Activated CD8-positive, alpha-beta T cell treated with anti-CD3 and anti-CD28 coated beads, Interleukin-2, amount 10 ng/mL, durations not matched to agents 7 days and 5 days (primary cell): ENCODE results near the gene MYO9A. TPM values are rescaled to one million over a fixed set of nuclear protein-coding genes. Genes with fewer than 3 reads are reported as not detected.

Experiments used
- total RNA-seq, 2 experiments: library from RNA; stranded (reverse); gene quantifications; one replicate each; pipeline ENCODE4 v1.2.3, GENCODE V29; 2021

The MYO9A gene
- total RNA-seq, 2 experiments from 2014 or later, result 19.0 to 21.3 TPM

Other genes with a start within 250 kb of the MYO9A start
- gene SENP8, start 253 bp upstream of the MYO9A start, total RNA-seq, result 1 to 10 TPM; 1.3 to 1.6 TPM
- gene GRAMD2A, start 79.6 kb upstream of the MYO9A start, total RNA-seq, result under 1 TPM in 1 of 2 experiments, not detected in 1; 0.10 TPM
- gene PKM, start 113.0 kb upstream of the MYO9A start, total RNA-seq, result 1,000 to 10,000 TPM; 1,272 to 1,311 TPM
- gene PARP6, start 154.4 kb upstream of the MYO9A start, total RNA-seq, result 10 to 100 TPM; 54.0 to 57.0 TPM
- under 1 TPM; 0.45 to 0.70 TPM for gene CELF6, start 202.0 kb upstream of the MYO9A start, total RNA-seq